ENCODE measurements around the gene ZBTB18.

The ZBTB18 gene

DNA sequence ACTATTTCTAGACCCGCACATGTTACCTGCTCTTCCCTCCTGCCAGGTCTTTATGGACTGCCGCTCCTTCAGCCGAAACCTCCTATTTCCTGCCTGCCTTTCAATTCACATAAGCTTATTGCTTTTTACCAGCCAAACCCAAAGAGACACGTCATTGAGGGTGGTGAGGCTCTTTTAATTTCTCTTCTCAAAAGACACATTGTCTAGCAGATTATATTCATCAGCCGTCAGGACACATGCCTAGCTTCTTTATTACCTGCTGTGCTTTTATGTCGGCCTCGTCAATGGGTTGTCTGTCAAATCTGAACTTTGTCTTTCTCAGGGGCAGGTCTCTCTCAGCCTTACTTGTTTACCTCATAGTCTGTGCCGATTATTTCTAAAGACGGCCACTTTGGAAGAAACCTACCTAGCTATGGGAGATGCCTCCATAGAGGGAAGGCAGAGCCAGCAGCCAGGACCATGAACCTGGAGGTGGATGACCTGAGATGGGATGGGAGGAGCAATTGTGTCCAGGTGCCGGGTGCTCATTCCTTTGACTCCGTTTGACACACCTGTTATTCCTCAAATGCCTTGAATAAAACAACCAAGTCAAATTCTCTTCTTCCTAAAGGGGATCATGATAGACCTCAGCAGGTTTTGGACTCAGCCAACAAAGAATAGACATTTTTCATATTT, 42.0 kb downstream of the ZBTB18 start:
- Histone ChIP-seq H3K27me3 (ENCODE audit: control insufficient read depth in 1 of 2, insufficient read depth in 2 of 2, low read length in 2 of 2) (no peaks in the 10 kb centered on the region), H3K9me3 (ENCODE audit: low read length) (no peaks in the 10 kb centered on the region), H3K4me3 (ENCODE audit: low read depth in 1 of 2, low read length in 2 of 2) (no peak overlapping the region), H3K4me1 (ENCODE audit: insufficient read depth, low read length) (no peaks in the 10 kb centered on the region), H3K36me3 (ENCODE audit: insufficient read depth, low read length) (no peaks in the 10 kb centered on the region), H3K9ac (ENCODE audit: low read length) (no peak overlapping the region), H3K27ac (ENCODE audit: low read depth, low read length) (no peak overlapping the region)

DNA sequence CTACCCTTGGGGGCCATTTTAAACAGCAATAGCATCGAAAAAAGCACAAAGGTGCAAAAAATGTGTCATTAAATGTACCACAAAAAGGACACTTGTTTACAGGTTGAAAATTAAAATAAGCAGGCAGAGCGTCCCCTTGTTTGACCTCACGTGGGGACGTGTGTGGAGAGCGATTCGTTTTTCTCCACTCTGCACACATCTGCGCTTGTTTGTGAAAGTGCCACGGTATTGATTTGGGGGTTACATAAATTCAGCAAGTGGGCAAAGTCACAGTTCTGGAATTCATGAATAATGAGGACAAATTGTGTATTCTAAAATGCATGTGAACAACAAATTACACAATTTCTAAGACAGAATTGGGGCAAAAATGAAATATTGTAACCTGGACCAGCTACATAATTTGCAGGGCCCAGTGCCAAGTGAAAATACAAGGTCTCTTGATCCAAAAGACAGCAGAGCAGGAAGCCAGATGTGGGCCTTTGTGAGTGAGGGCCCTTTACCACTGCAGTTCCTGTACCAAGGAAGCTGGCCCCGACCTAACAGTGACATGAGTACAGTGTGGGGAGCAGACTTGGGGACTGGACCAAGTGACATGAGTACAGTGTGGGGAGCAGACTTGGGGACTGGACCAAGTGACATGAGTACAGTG, 43.9 kb downstream of the ZBTB18 start:
- Histone ChIP-seq H3K4me1 (ENCODE audit: insufficient read depth, low read length) (no peaks in the 10 kb centered on the region), H3K27ac (ENCODE audit: low read depth, low read length) (no peak overlapping the region), H3K9me3 (ENCODE audit: low read length) (peaks cover 6% of the 10 kb centered on the region), H3K36me3 (ENCODE audit: insufficient read depth, low read length) (no peaks in the 10 kb centered on the region), H3K27me3 (ENCODE audit: control insufficient read depth in 1 of 2, insufficient read depth in 2 of 2, low read length in 2 of 2) (no peaks in the 10 kb centered on the region), H3K9ac (ENCODE audit: low read length) (no peak overlapping the region), H3K4me3 (ENCODE audit: low read depth in 1 of 2, low read length in 2 of 2) (no peak overlapping the region)

DNA sequence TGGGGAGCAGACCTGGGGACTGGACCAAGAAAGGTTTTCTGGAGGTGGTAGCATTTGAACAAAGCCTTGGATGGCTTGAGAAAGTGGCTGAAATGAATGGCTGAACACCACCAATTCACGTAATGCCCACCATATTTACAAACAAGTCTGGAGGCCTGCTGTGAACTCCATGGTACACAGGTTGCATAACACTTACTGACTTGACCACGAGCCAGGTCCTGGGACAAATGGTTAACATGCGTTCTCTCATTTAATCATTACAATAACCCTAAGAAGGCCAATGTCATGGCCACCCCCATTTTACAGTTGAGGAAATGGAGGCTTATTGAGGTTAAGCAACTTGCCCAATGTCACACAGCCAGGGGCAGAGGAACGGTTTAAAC, 44.4 kb downstream of the ZBTB18 start:
- Histone ChIP-seq H3K36me3 (ENCODE audit: insufficient read depth, low read length) (no peaks in the 10 kb centered on the region), H3K9ac (ENCODE audit: low read length) (no peak overlapping the region), H3K27ac (ENCODE audit: low read depth, low read length) (no peak overlapping the region), H3K9me3 (ENCODE audit: low read length) (peaks cover 6% of the 10 kb centered on the region), H3K4me1 (ENCODE audit: insufficient read depth, low read length) (no peaks in the 10 kb centered on the region), H3K4me3 (ENCODE audit: low read depth in 1 of 2, low read length in 2 of 2) (no peak overlapping the region), H3K27me3 (ENCODE audit: control insufficient read depth in 1 of 2, insufficient read depth in 2 of 2, low read length in 2 of 2) (no peaks in the 10 kb centered on the region)

DNA sequence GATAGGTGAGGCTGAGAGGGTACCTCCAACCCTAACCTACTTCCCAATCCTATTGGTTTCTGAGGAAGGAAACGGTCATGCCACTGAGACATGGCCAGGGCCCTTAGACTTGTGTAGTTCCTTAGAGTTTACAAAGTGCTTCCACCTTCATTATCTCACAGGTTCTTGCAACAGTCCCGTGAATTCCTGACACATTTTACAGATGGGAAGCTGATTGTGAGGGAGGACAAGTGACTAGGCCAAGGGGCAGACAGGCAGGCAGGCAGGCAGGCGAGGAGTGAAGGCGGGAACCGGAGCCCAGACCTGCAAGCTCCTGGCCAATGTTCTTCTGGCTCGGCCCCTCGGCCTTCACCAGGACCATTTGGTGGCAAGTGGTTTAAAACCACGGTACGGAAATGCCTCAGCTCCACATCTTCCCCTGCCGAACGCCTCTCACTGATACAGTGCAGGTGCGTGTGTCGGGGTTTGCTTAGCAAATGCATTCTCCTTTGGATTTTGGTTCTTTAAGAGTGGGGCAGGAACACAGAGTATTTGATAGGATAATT, 45.1 kb downstream of the ZBTB18 start:
- Histone ChIP-seq H3K9ac (ENCODE audit: low read length) (no peak overlapping the region), H3K4me1 (ENCODE audit: insufficient read depth, low read length) (no peaks in the 10 kb centered on the region), H3K36me3 (ENCODE audit: insufficient read depth, low read length) (no peaks in the 10 kb centered on the region), H3K9me3 (ENCODE audit: low read length) (peaks cover 6% of the 10 kb centered on the region), H3K27me3 (ENCODE audit: control insufficient read depth in 1 of 2, insufficient read depth in 2 of 2, low read length in 2 of 2) (no peaks in the 10 kb centered on the region), H3K27ac (ENCODE audit: low read depth, low read length) (no peak overlapping the region), H3K4me3 (ENCODE audit: low read depth in 1 of 2, low read length in 2 of 2) (no peak overlapping the region)

DNA sequence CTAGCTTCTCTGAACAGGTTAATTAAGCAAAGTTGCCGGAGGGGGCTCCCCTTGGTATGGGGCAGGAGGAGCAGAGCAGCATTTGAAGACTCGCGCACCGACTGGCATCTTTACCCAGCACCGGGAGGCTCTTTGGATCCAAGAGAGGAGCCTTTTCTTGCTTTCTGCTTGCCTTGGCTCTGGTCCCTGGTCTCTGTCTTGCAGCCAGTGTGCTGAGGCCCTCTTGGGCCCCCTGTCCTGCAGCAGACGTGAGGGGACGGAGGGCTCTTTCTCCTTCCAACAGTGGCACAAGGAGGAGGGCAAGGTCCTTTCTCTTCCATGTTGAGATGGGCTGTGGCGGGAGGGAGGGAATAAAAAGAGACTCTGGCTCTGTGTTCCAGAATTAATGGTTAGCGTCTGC, 45.6 kb downstream of the ZBTB18 start:
- Histone ChIP-seq H3K27ac (ENCODE audit: low read depth, low read length) (no peak overlapping the region), H3K36me3 (ENCODE audit: insufficient read depth, low read length) (no peaks in the 10 kb centered on the region), H3K9me3 (ENCODE audit: low read length) (peaks cover 6% of the 10 kb centered on the region), H3K27me3 (ENCODE audit: control insufficient read depth in 1 of 2, insufficient read depth in 2 of 2, low read length in 2 of 2) (no peaks in the 10 kb centered on the region), H3K9ac (ENCODE audit: low read length) (no peak overlapping the region), H3K4me3 (ENCODE audit: low read depth in 1 of 2, low read length in 2 of 2) (no peak overlapping the region), H3K4me1 (ENCODE audit: insufficient read depth, low read length) (no peaks in the 10 kb centered on the region)

DNA sequence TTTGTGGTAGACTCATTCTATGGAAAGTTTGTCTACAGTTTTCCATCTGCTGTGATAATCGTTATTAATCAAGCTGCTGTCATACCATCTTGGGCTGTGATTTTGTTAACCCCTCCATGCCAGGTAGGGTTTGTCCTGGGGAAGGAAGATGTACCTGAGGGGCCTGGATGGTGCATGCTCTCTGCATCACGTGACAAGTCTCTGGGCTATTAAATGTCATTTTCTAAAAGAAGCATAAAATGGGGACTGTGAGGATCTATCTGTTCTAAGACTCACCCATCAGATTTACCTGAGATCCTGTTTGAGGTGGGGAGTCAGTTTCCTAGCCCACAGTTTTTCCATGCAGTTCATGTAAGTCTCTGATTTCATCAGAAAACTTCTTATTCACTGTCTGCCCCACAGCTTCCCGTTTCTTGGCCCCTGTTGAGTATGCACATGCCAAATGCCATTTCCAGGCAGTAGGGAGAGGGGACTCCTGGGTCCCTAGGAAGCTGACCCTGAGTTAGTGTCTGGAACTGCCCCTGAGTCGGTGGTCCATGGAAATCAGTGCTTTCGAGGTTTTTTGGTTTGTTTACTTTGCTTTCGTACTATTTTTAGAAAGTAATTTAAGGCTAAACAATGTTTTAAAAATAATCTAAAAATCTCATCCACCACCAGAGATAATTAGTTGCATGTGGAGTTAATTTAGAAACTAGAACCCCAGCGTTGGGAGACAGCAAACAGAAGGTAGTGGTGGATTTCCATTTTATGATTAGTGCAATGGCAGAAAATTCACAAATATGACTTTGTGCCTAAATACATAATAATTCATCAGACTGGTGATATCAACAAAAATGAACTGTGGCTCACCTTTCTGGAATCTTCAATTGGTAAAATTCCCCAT, 46.7 kb downstream of the ZBTB18 start:
- no peak overlapping the region for H3K4me3 ChIP-seq (ENCODE audit: low read depth in 1 of 2, low read length in 2 of 2)
- H3K27me3 ChIP-seq (ENCODE audit: control insufficient read depth in 1 of 2, insufficient read depth in 2 of 2, low read length in 2 of 2) = no peaks in the 10 kb centered on the region
- no peaks in the 10 kb centered on the region for H3K36me3 ChIP-seq (ENCODE audit: insufficient read depth, low read length)
- H3K9me3 ChIP-seq (ENCODE audit: low read length) = peaks cover 6% of the 10 kb centered on the region
- no peaks in the 10 kb centered on the region for H3K4me1 ChIP-seq (ENCODE audit: insufficient read depth, low read length)
- H3K9ac ChIP-seq (ENCODE audit: low read length) = no peak overlapping the region
- no peak overlapping the region for H3K27ac ChIP-seq (ENCODE audit: low read depth, low read length)

DNA sequence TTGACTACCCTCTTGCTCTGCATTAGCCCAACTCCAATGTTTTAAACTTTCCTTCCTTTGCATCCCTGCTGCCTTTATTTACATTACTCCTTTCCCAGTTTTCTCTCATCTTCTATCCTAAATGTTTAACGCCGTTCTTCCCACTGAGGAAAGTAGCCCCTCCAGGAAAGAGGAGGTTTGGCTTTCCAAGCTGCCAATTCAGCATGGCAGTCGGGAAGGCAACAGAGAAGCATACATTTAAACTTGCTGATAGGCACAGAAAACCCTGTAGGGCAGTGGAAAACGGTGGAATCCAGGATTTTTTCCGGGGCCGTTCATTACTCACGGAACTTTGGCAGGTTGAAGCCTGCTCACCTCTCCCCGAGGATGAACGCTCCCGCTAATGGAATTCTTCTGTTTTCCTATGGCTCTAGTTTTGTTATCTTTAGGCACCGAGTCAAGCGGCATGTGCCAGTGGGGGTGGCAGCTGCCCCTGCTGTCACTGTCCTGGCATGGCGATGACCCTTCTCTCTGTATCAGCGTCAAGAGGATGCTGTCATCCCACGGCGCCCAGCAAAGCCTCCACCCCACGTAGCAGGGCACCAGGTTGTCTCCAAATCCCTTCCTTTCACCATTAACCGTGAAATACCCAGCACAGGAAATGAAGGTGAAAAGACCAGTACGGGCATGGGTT, 48.3 kb downstream of the ZBTB18 start:
- Histone ChIP-seq H3K4me3 (ENCODE audit: low read depth in 1 of 2, low read length in 2 of 2) (no peak overlapping the region), H3K27ac (ENCODE audit: low read depth, low read length) (no peak overlapping the region), H3K9me3 (ENCODE audit: low read length) (peaks cover 6% of the 10 kb centered on the region), H3K9ac (ENCODE audit: low read length) (no peak overlapping the region), H3K27me3 (ENCODE audit: control insufficient read depth in 1 of 2, insufficient read depth in 2 of 2, low read length in 2 of 2) (no peaks in the 10 kb centered on the region), H3K36me3 (ENCODE audit: insufficient read depth, low read length) (no peaks in the 10 kb centered on the region), H3K4me1 (ENCODE audit: insufficient read depth, low read length) (no peaks in the 10 kb centered on the region)

DNA sequence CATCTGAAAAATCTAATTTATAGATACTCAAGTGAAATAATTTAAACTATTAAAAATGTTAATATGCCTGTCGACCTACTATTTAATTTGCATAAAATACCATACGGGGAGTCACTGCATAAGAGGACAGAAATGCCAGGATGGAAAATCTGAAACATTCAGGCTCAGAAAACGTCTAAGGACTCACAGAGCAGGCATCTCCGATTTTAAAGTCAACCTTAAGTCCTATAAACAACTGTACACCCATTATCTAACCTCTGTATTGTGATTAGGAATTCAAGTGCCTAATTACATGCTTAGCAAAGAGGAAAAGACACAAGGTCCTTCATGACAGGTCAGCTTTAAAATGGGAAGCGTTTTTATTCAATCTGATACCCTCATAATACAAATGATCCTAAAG, 49.2 kb downstream of the ZBTB18 start:
- Histone ChIP-seq H3K27ac (ENCODE audit: low read depth, low read length) (no peak overlapping the region), H3K9ac (ENCODE audit: low read length) (no peak overlapping the region), H3K9me3 (ENCODE audit: low read length) (peaks cover 6% of the 10 kb centered on the region), H3K4me3 (ENCODE audit: low read depth in 1 of 2, low read length in 2 of 2) (no peak overlapping the region), H3K36me3 (ENCODE audit: insufficient read depth, low read length) (no peaks in the 10 kb centered on the region), H3K27me3 (ENCODE audit: control insufficient read depth in 1 of 2, insufficient read depth in 2 of 2, low read length in 2 of 2) (no peaks in the 10 kb centered on the region), H3K4me1 (ENCODE audit: insufficient read depth, low read length) (no peaks in the 10 kb centered on the region)

DNA sequence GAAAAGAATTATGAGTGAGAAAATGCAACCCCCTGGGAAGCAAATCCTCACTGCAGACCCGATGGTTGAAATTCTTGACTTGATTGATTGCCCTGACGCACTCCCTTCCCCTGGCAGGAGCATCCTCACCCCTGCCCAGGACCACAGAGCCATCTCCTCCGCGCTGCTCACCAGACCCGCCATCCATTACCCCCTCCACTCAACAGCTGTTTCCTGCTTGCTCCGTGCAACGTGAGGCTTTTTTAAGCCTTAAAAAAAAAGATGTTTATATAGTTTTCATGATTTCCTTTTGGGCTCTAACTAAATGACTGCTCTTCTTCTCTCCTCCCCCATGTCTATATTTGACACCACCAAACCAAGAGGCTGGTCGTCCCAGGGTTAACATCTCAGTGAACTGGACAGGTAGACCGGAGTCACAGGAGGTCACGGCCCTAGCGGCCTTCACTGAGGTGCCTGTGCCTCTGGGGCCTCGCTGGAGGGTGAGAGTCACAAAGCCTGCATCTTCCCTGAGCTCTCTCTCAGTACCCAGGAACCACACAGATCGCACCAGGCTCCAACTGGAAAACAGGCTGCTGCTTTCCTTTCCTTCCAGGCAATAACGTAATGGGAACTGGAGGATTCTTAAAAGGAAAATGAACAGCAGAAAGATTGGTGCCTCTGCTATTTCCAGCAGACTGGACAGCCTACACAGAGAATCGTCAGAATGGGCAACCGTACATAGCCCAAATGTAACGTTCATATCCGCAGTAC, 49.8 kb downstream of the ZBTB18 start:
- Histone ChIP-seq H3K9ac (ENCODE audit: low read length) (no peak overlapping the region), H3K27me3 (ENCODE audit: control insufficient read depth in 1 of 2, insufficient read depth in 2 of 2, low read length in 2 of 2) (no peaks in the 10 kb centered on the region), H3K4me1 (ENCODE audit: insufficient read depth, low read length) (no peaks in the 10 kb centered on the region), H3K9me3 (ENCODE audit: low read length) (peaks cover 6% of the 10 kb centered on the region), H3K27ac (ENCODE audit: low read depth, low read length) (no peak overlapping the region), H3K4me3 (ENCODE audit: low read depth in 1 of 2, low read length in 2 of 2) (no peak overlapping the region), H3K36me3 (ENCODE audit: insufficient read depth, low read length) (no peaks in the 10 kb centered on the region)

DNA sequence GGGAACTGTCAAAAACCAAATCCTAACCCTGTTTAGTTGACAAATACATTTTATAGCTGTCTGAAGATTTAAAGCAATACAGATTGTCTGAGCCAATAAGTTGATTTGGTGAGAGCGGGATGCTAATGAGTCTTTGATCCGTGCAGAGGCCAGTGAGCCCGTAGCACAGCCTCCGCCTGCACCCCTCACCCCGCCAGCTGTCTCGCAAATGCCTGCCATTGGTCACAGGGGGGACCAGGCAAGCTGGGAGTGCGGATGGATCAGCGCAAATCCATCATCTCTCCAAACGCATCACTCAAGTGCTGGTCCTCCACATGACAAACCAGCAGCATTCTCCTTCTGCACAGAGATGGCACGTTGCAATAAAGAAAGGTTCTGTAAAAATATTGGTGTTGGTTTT, 51.0 kb downstream of the ZBTB18 start:
- H3K27ac ChIP-seq (ENCODE audit: low read depth, low read length) = no peak overlapping the region
- H3K9me3 ChIP-seq (ENCODE audit: low read length) = peaks cover 6% of the 10 kb centered on the region
- H3K4me1 ChIP-seq (ENCODE audit: insufficient read depth, low read length) = no peaks in the 10 kb centered on the region
- no peak overlapping the region for H3K4me3 ChIP-seq (ENCODE audit: low read depth in 1 of 2, low read length in 2 of 2)
- no peaks in the 10 kb centered on the region for H3K36me3 ChIP-seq (ENCODE audit: insufficient read depth, low read length)
- no peaks in the 10 kb centered on the region for H3K27me3 ChIP-seq (ENCODE audit: control insufficient read depth in 1 of 2, insufficient read depth in 2 of 2, low read length in 2 of 2)
- no peak overlapping the region for H3K9ac ChIP-seq (ENCODE audit: low read length)
